Measurements from ENCODE around the gene OSTF1. TPM values are rescaled to one million over a fixed set of nuclear protein-coding genes. Genes with fewer than 3 reads are reported as not detected.

The OSTF1 gene
- total RNA-seq, 1 experiment from 2014 or later, result 17.8 TPM

DNA sequence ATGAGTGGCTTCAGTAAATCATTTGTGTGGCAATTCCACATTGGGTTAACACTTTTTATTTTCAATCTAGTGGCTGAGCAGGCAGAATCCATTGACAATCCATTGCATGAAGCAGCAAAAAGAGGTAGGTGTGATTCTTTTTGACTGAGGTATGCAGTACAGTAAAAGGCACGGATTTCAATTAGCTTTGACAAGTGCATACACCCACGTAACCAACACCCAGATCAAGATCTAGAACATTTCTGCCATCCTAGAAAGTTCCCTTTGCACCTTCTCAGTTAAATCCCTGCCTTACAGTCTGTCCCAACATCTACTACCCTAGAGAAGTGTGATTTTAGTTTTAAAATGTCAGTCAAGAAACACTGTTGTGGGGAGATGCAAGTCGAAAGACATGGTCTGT lies 43.4 kb downstream of the OSTF1 start:
- H3K4me1 Mint-ChIP-seq, result peaks cover 24% of the 10 kb centered on the region
- no peak for ATAC-seq
- H3K36me3 Mint-ChIP-seq, result no peaks in the 10 kb centered on the region

DNA sequence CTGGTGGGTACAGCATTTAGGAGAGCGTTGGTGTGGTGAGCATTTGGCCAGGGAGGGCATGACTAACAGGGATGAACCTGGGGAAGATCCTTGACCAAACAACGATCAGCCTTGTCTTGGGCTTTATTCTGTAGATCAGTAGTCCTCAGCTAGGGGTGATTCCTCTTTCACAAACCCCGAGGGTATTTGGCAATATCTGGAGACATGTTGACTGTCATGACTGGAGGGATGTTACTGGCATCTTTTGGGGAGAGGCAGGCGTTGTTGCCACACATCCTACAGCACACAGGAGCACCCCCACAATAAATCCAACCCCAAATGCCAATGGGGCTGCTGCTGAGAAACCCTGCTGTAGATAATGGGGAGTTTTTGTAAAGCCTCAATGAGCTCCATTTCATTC lies 43.9 kb downstream of the OSTF1 start:
- Mint-ChIP-seq H3K9me3 (no peaks in the 10 kb centered on the region), H3K27ac (no peak overlapping the region; the same call in none of the 2 replicates), H3K36me3 (no peaks in the 10 kb centered on the region), H3K4me3 (no peak overlapping the region), H3K4me1 (peaks cover 24% of the 10 kb centered on the region), H3K27me3 (ENCODE audit: low read depth) (no peaks in the 10 kb centered on the region)
- TF ChIP-seq ZNF532 (CRISPR knock-in tag; IDR thresholded peaks at IDR 0.05; ENCODE audit: borderline replicate concordance) (no peak), ZNF671 (CRISPR knock-in tag; IDR thresholded peaks at IDR 0.05) (no peak), ZBTB43 (CRISPR knock-in tag; IDR thresholded peaks at IDR 0.05) (no peak), CBFB (CRISPR knock-in tag; IDR thresholded peaks at IDR 0.05; ENCODE audit: low read depth) (no peak), FOXP1 (CRISPR knock-in tag; IDR thresholded peaks at IDR 0.05; ENCODE audit: borderline replicate concordance) (no peak), ZNF423 (CRISPR knock-in tag; IDR thresholded peaks at IDR 0.05) (no peak), SMAD4 (CRISPR knock-in tag; IDR thresholded peaks at IDR 0.05) (no peak), ZNF263 (CRISPR knock-in tag; IDR thresholded peaks at IDR 0.05; ENCODE audit: low read depth) (no peak), ZNF396 (CRISPR knock-in tag; IDR thresholded peaks at IDR 0.05; ENCODE audit: borderline replicate concordance) (no peak), FOXP4 (CRISPR knock-in tag; IDR thresholded peaks at IDR 0.05) (no peak)
- TF ChIP-seq, protein P1, sequence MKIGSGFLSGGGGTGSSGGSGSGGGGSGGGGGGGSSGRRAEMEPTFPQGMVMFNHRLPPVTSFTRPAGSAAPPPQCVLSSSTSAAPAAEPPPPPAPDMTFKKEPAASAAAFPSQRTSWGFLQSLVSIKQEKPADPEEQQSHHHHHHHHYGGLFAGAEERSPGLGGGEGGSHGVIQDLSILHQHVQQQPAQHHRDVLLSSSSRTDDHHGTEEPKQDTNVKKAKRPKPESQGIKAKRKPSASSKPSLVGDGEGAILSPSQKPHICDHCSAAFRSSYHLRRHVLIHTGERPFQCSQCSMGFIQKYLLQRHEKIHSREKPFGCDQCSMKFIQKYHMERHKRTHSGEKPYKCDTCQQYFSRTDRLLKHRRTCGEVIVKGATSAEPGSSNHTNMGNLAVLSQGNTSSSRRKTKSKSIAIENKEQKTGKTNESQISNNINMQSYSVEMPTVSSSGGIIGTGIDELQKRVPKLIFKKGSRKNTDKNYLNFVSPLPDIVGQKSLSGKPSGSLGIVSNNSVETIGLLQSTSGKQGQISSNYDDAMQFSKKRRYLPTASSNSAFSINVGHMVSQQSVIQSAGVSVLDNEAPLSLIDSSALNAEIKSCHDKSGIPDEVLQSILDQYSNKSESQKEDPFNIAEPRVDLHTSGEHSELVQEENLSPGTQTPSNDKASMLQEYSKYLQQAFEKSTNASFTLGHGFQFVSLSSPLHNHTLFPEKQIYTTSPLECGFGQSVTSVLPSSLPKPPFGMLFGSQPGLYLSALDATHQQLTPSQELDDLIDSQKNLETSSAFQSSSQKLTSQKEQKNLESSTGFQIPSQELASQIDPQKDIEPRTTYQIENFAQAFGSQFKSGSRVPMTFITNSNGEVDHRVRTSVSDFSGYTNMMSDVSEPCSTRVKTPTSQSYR (CRISPR knock-in tag; IDR thresholded peaks at IDR 0.05), result no peak
- ChIA-PET POLR2A (no interaction called here), CTCF (interaction anchor here (1.5 kb wide), 1 partner anchor 53 kb away, joined by 3 read pairs; no protein-coding TSS in a partner anchor)
- DNase-seq (ENCODE audit: low spot score) (no peak), ATAC-seq (no peak)

More for the DNA sequence above, 43.4 kb downstream of the OSTF1 start:
- Mint-ChIP-seq H3K9me3 (no peaks in the 10 kb centered on the region), H3K27me3 (ENCODE audit: low read depth) (no peaks in the 10 kb centered on the region), H3K4me3 (no peak overlapping the region), H3K27ac (no peak overlapping the region; the same call in 1 of the 2 replicates)
- ChIA-PET POLR2A (no interaction called here), CTCF (no interaction called here)
- DNase-seq (ENCODE audit: low spot score), result no peak
- TF ChIP-seq SP1 (CRISPR knock-in tag; conservative IDR thresholded peaks at IDR 0.05), result no peak
- no peak for TF ChIP-seq JAZF1 (CRISPR knock-in tag; IDR thresholded peaks at IDR 0.05)

Measured in WTC11 (cell line).